Common myeloid progenitor, CD34-positive (primary cell): ENCODE results near the gene SFXN1.
"Not testable (repeated sequence)": the region's sequence is repeated elsewhere in the genome, so short reads cannot be mapped to it uniquely, and the experiment has no call there.

ENCODE experiments used
- CTCF ChIA-PET: fragments of 350-600 bp; sonication (Branson Sonifier 250); formaldehyde crosslinking; loops from one replicate; lab custom pipeline; 2021; ENCODE audit warnings: antibody characterized with exemption; lab: Charles Lee
- POLR2A ChIA-PET: fragments of 350-600 bp; sonication (Branson Sonifier 250); formaldehyde crosslinking; loops from one replicate; lab custom pipeline; 2021; ENCODE audit warnings: antibody characterized with exemption; lab: Charles Lee
- DNase-seq, 3 donors: peaks; one replicate each; pipeline versions ENCODE4 v3.0.0 to v3.0.0-alpha.2; 2013
- H3K27ac ChIP-seq, 2 experiments: 1 replicate in 1 of 2; 2 replicates in 1 of 2; pipeline ENCODE4 v1.7.0; 2013; ENCODE audit warnings: inconsistent platforms in 2 of 2, low read length in 2 of 2, mild to moderate bottlenecking in 2 of 2, low read depth in 1 of 2, moderate library complexity in 1 of 2; ENCODE audit not compliant: severe bottlenecking in 2 of 2, insufficient read depth in 1 of 2, poor library complexity in 1 of 2
- H3K27me3 ChIP-seq, 5 experiments: replicated peaks in 2 of 5; 1 replicate in 3 of 5; 2 replicates in 2 of 5; pipeline versions ENCODE4 v1.6.1 to v1.7.0; 2013; ENCODE audit warnings: low read length in 4 of 5, mild to moderate bottlenecking in 2 of 5, moderate library complexity in 2 of 5, inconsistent platforms in 1 of 5; ENCODE audit not compliant: insufficient read depth in 5 of 5, control insufficient read depth in 4 of 5
- H3K36me3 ChIP-seq, 4 experiments: 1 replicate in 2 of 4; 2 replicates in 2 of 4; pipeline versions ENCODE4 v1.6.1 to v1.7.0; 2013; ENCODE audit warnings: low read length in 3 of 4, control low read depth in 1 of 4, mild to moderate bottlenecking in 1 of 4; ENCODE audit not compliant: control insufficient read depth in 4 of 4, insufficient read depth in 4 of 4
- H3K4me1 ChIP-seq, 4 experiments: 1 replicate in 3 of 4; 2 replicates in 1 of 4; pipeline versions ENCODE4 v1.6.1 to v1.7.1; 2013; ENCODE audit warnings: low read length in 3 of 4, mild to moderate bottlenecking in 3 of 4, control low read depth in 1 of 4, inconsistent platforms in 1 of 4, moderate library complexity in 1 of 4; ENCODE audit not compliant: control insufficient read depth in 4 of 4, insufficient read depth in 4 of 4; ENCODE audit errors: control extremely low read depth in 1 of 4
- H3K4me3 ChIP-seq, 7 experiments: 1 replicate in 4 of 7; 2 replicates in 3 of 7; pipeline versions ENCODE4 v1.5.1 to v1.7.0; 2013; ENCODE audit warnings: mild to moderate bottlenecking in 7 of 7, low read length in 6 of 7, moderate library complexity in 6 of 7, inconsistent platforms in 2 of 7, low read depth in 2 of 7, control low read depth in 1 of 7; ENCODE audit not compliant: insufficient read depth in 4 of 7, control insufficient read depth in 1 of 7; ENCODE audit errors: extremely low read depth in 1 of 7
- H3K9me3 ChIP-seq, 5 experiments: 1 replicate in 4 of 5; 2 replicates in 1 of 5; pipeline versions ENCODE4 v1.6.1 to v1.7.1; 2013; ENCODE audit warnings: low read length in 4 of 5, mild to moderate bottlenecking in 2 of 5, inconsistent platforms in 1 of 5, low read depth in 1 of 5, moderate library complexity in 1 of 5; ENCODE audit not compliant: control insufficient read depth in 4 of 5, insufficient read depth in 2 of 5; ENCODE audit errors: control extremely low read depth in 1 of 5
- WGBS: methylation state at CpG from one replicate; pipeline ENCODE4 v1.1.5; 2013; ENCODE audit not compliant: insufficient coverage; 5-methylcytosine and 5-hydroxymethylcytosine counted together

SFXN1 gene

GRCh38 chr5:175491223-175491622 is 12.9 kb downstream of the SFXN1 start:
- Histone ChIP-seq H3K4me3 (no peak overlapping the region), H3K27me3 (no peaks in the 10 kb centered on the region), H3K9me3 (no peaks in the 10 kb centered on the region), H3K27ac (no peak overlapping the region), H3K4me1 (peaks cover 4 to 12% (median 7%) of the 10 kb centered on the region in 4 experiments), H3K36me3 (peaks cover 20 to 47% (median 35%) of the 10 kb centered on the region in 4 experiments)
- WGBS, result 100% methylated on average over 1 of the region's 6 CpGs
- CTCF ChIA-PET, result no interaction called here
- no peak for DNase-seq
- POLR2A ChIA-PET, result no interaction called here

GRCh38 chr5:175493260-175493659 is 14.9 kb downstream of the SFXN1 start:
- Histone ChIP-seq H3K9me3 (no peaks in the 10 kb centered on the region), H3K4me1 (peaks cover 4 to 12% (median 7%) of the 10 kb centered on the region in 4 experiments), H3K36me3 (peaks cover 23 to 46% (median 34%) of the 10 kb centered on the region in 4 experiments), H3K27me3 (no peaks in the 10 kb centered on the region), H3K27ac (no peak overlapping the region), H3K4me3 (no peak overlapping the region)
- CTCF ChIA-PET, result interaction anchor here (0.6 kb wide), 1 partner anchor 92 kb away, joined by 3 read pairs; no protein-coding TSS in a partner anchor
- POLR2A ChIA-PET, result no interaction called here
- WGBS, result 95% methylated on average over 7 of the region's 7 CpGs
- DNase-seq, result no peak

GRCh38 chr5:175493726-175494125 is 15.4 kb downstream of the SFXN1 start:
- Histone ChIP-seq H3K27ac (no peak overlapping the region), H3K9me3 (no peaks in the 10 kb centered on the region), H3K27me3 (no peaks in the 10 kb centered on the region), H3K36me3 (peaks cover 23 to 43% (median 34%) of the 10 kb centered on the region in 4 experiments), H3K4me1 (peaks cover 4 to 12% (median 7%) of the 10 kb centered on the region in 4 experiments), H3K4me3 (no peak overlapping the region)
- ChIA-PET CTCF (interaction anchor here (0.6 kb wide), 1 partner anchor 91 kb away, joined by 3 read pairs; no protein-coding TSS in a partner anchor), POLR2A (no interaction called here)
- WGBS, result 94% methylated on average over 2 of the region's 8 CpGs
- no peak for DNase-seq

- Histone ChIP-seq H3K27me3 (no peaks in the 10 kb centered on the region), H3K4me1 (peaks cover 4 to 10% (median 7%) of the 10 kb centered on the region in 4 experiments), H3K27ac (no peak overlapping the region), H3K36me3 (peaks cover 23 to 47% (median 36%) of the 10 kb centered on the region in 4 experiments), H3K4me3 (no peak overlapping the region), H3K9me3 (no peaks in the 10 kb centered on the region)
- ChIA-PET POLR2A (no interaction called here), CTCF (no interaction called here)
- WGBS, result 91% methylated on average over 15 of the region's 17 CpGs
- DNase-seq, result no peak
Measured at GRCh38 chr5:175494264-175495183, 16.2 kb downstream of the SFXN1 start.

GRCh38 chr5:175501759-175502158 is 23.4 kb downstream of the SFXN1 start:
- Histone ChIP-seq H3K4me1 (no peaks in the 10 kb centered on the region), H3K4me3 (no peak overlapping the region), H3K36me3 (peaks cover 6 to 27% (median 19%) of the 10 kb centered on the region in 4 experiments), H3K27me3 (no peaks in the 10 kb centered on the region), H3K27ac (no peak overlapping the region), H3K9me3 (no peaks in the 10 kb centered on the region)
- ChIA-PET CTCF (no interaction called here), POLR2A (no interaction called here)
- 100% methylated on average over 5 of the region's 7 CpGs for WGBS
- no peak for DNase-seq

GRCh38 chr5:175507671-175508070 is 29.3 kb downstream of the SFXN1 start:
- H3K27ac ChIP-seq, DNase-seq, H3K4me1 ChIP-seq, H3K9me3 ChIP-seq, H3K4me3 ChIP-seq, POLR2A ChIA-PET, H3K27me3 ChIP-seq: not testable (repeated sequence)
- WGBS, result 100% methylated on average over 3 of the region's 4 CpGs
- peaks cover 18 to 48% (median 36%) of the 10 kb centered on the region in 4 experiments for H3K36me3 ChIP-seq
- CTCF ChIA-PET, result interaction anchor here (0.6 kb wide), 1 partner anchor 25 kb away, joined by 3 read pairs; no protein-coding TSS in a partner anchor

GRCh38 chr5:175508896-175509295 is 30.5 kb downstream of the SFXN1 start:
- ChIA-PET CTCF (no interaction called here), POLR2A (no interaction called here)
- no peak for DNase-seq
- Histone ChIP-seq H3K27me3 (no peaks in the 10 kb centered on the region), H3K9me3 (no peaks in the 10 kb centered on the region), H3K36me3 (peaks cover 16 to 54% (median 42%) of the 10 kb centered on the region in 4 experiments), H3K4me1 (no peaks in the 10 kb centered on the region), H3K4me3 (no peak overlapping the region), H3K27ac (no peak overlapping the region)
- no CpG with 5 or more reads among the region's 2 CpGs for WGBS
